Measurements from ENCODE around the gene FURIN. TPM values are rescaled to one million over a fixed set of nuclear protein-coding genes. Genes with fewer than 3 reads are reported as not detected.

FURIN gene
- total and polyA plus RNA-seq, 2 of the 8 experiments (the other 6 are each of a cell fraction or from before 2014, with no cell fraction given), result 15.8 to 32.1 TPM

- peaks cover 14% of the 10 kb centered on the region; the same call in 1 of the 2 replicates for H3K23me2 ChIP-seq (ENCODE audit: low read depth, low read length)
- peak overlapping the region in 3 of 4 experiments; percentile 52 to 77 (median 75); a peak in 4 of 8 replicates for H3K4me3 ChIP-seq (ENCODE audit: extremely low read depth in 1 of 4, insufficient read depth in 2 of 4, low read depth in 3 of 4, low read length in 4 of 4)
- H2BK20ac ChIP-seq (ENCODE audit: low read length), result no peak overlapping the region
- no peak overlapping the region for H3K23ac ChIP-seq (ENCODE audit: insufficient read length)
- no peak overlapping the region for H4K5ac ChIP-seq (ENCODE audit: insufficient read length, low read depth, low read length)
- H3K4ac ChIP-seq (replicated peaks; ENCODE audit: insufficient read length, low read depth, low read length), result no peak overlapping the region
- H3K36me3 ChIP-seq (ENCODE audit: control insufficient read depth in 2 of 4, insufficient read depth in 4 of 4, low read length in 3 of 4), result no peaks in the 10 kb centered on the region; a peak in 2 of 8 replicates
- no peak overlapping the region for H3K9ac ChIP-seq (replicated peaks in 1 of 4; ENCODE audit: extremely low read depth in 1 of 4, low read depth in 3 of 4, low read length in 3 of 4)
- CTCF ChIA-PET (ENCODE audit: partially characterized antibody), result interaction anchor here (0.7 to 13.3 kb wide), 12 partner anchors 7 to 1046 kb away, joined by 3 to 187 read pairs (median 3); partner anchors contain the start of genes FES, HDDC3 and UNC45A
- no peak overlapping the region for H2BK15ac ChIP-seq (ENCODE audit: low read length)
- no peak overlapping the region for H3K18ac ChIP-seq (ENCODE audit: extremely low read depth, low read length)
- H2AFZ ChIP-seq (ENCODE audit: low read length), result no peak overlapping the region
- H4K8ac ChIP-seq (ENCODE audit: extremely low read depth, insufficient read depth, low read length), result no peak overlapping the region
- H4K20me1 ChIP-seq (replicated peaks in 1 of 2; ENCODE audit: control insufficient read depth in 1 of 2, insufficient read depth in 2 of 2, low read length in 2 of 2), result peaks cover 0 to 2% of the 10 kb centered on the region in 2 experiments
- no peaks in the 10 kb centered on the region for H3K79me1 ChIP-seq (ENCODE audit: low read depth, low read length)
- no peaks in the 10 kb centered on the region for H3K9me3 ChIP-seq (ENCODE audit: insufficient read depth in 2 of 2, low read depth in 1 of 2, low read length in 1 of 2)
- H3K79me2 ChIP-seq (ENCODE audit: control insufficient read depth in 1 of 2, insufficient read depth in 2 of 2, low read length in 2 of 2), result no peaks in the 10 kb centered on the region
- H2AK5ac ChIP-seq (ENCODE audit: low read depth, low read length), result no peak overlapping the region
- H2BK12ac ChIP-seq (ENCODE audit: low read depth, low read length), result no peak overlapping the region
- H3K14ac ChIP-seq (ENCODE audit: insufficient read length), result no peak overlapping the region
- no peak overlapping the region for H2BK5ac ChIP-seq (ENCODE audit: low read depth, low read length)
- no peak overlapping the region for H3K27ac ChIP-seq (ENCODE audit: low read depth, low read length)
- H3K56ac ChIP-seq (replicated peaks; ENCODE audit: insufficient read length, low read depth, low read length), result no peak overlapping the region
- peak overlapping the region; percentile 91 to 97; a peak in 3 of 4 replicates for H3K4me2 ChIP-seq (ENCODE audit: insufficient read depth in 1 of 2, low read depth in 2 of 2, low read length in 2 of 2)
- DNase-seq (ENCODE audit: low read depth in 1 of 2, low spot score in 2 of 2), result no peak
- no peak for FAIRE-seq
- peaks cover 0 to 16% (median 9%) of the 10 kb centered on the region in 4 experiments; a peak in 5 of 7 replicates for H3K27me3 ChIP-seq (replicated peaks in 1 of 4; ENCODE audit: control insufficient read depth in 3 of 4, extremely low read depth in 1 of 4, insufficient read depth in 3 of 4, low read length in 3 of 4)
- no peak overlapping the region for H2BK120ac ChIP-seq (replicated peaks; ENCODE audit: low read depth, low read length)
- H4K91ac ChIP-seq (replicated peaks; ENCODE audit: insufficient read length, low read length), result no peak overlapping the region
- WGBS, 2 experiments (ENCODE audit: extremely low coverage in 1 of 2, insufficient coverage in 1 of 2, insufficient read length in 1 of 2, insufficient replicate concordance in 2 of 2, low coverage in 1 of 2, low lambda C conversion rate in 2 of 2, missing lambda C conversion rate in 1 of 2), result 68% methylated on average over 14 of the region's 14 CpGs; no CpG with 5 or more reads in 1 of the 2 experiments
- H3K4me1 ChIP-seq (replicated peaks in 1 of 4; ENCODE audit: control insufficient read depth in 3 of 4, insufficient read depth in 4 of 4, low read length in 3 of 4), result peaks cover 5 to 8% (median 7%) of the 10 kb centered on the region in 4 experiments; a peak in 6 of 7 replicates
- POLR2A ChIA-PET (ENCODE audit: partially characterized antibody), result interaction anchor here (1.3 to 3.3 kb wide), 2 partner anchors 31 to 245 kb away, joined by 3 to 24 read pairs; partner anchors contain the start of genes HDDC3 and UNC45A
- TF ChIP-seq NRF1 (IDR thresholded peaks at IDR 0.05; ENCODE audit: low read depth, low read length) (no peak), JUN (IDR thresholded peaks at IDR 0.05; ENCODE audit: low read depth, low read length) (no peak), CHD2 (IDR thresholded peaks at IDR 0.05; ENCODE audit: low read length) (no peak), EP300 (IDR thresholded peaks at IDR 0.05; ENCODE audit: borderline replicate concordance in 1 of 2, low read depth in 2 of 2, low read length in 2 of 2) (no peak), CREB1 (IDR thresholded peaks at IDR 0.05) (no peak), BRCA1 (IDR thresholded peaks at IDR 0.05; ENCODE audit: low read depth, low read length) (no peak), CBX8 (IDR thresholded peaks at IDR 0.05; ENCODE audit: borderline replicate concordance, low read depth, low read length) (no peak), GABPA (IDR thresholded peaks at IDR 0.05; ENCODE audit: borderline replicate concordance, insufficient read depth, low read length) (no peak), RXRA (IDR thresholded peaks at IDR 0.05; ENCODE audit: insufficient read depth, low read depth, low read length) (no peak), CTBP2 (IDR thresholded peaks at IDR 0.05; ENCODE audit: borderline replicate concordance, insufficient read depth, insufficient read length, low read length) (no peak)
Measured at GRCh38 chr15:90901175-90902039, 33.0 kb downstream of the FURIN start.

Measured in H1 (cell line).